ENCODE data around the gene AIFM3.

Gene AIFM3

DNA sequence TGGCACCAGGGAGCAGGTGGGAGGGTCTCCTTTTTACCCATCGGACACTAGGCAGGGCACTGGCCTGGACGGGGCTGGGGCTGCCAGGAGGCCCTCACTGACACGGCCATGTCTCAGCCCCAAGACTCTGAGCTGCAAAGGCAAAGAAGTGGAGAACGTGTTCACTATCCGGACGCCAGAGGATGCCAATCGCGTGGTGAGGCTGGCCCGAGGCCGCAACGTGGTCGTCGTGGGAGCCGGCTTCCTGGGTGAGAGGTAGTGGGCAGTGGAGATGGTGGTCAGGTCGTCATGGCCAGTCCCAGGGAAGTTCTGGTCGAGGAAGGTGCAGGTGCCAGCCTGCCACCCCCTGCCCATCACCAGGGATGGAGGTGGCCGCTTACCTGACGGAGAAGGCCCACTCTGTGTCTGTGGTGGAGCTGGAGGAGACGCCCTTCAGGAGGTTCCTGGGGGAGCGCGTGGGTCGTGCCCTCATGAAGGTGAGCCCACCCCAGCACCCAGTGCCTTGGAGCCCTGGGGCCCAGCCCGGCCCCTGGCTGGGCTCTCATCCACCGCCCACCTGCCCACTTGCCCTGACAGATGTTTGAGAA lies 9.3 kb downstream of the AIFM3 start:
- DNase-seq, result no peak

DNA sequence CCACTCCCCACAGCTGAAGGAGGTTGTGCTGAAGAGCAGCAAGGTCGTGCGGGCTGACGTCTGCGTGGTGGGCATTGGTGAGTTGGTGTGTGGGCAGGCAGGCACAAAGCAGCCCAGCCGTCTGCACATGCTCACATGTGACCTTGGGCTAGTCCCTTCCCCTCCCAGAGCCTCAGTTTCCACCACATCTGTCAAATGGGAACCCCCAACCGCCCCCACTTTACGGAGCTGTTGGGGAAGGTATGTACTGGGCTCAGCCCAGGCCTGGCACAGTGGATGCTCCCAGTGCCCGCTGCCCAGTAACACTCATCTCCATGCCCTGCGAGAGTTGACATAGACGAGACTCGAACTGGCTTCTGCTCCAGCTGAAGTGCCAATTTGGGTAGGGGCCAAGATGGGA lies 10.0 kb downstream of the AIFM3 start:
- no peak for DNase-seq

DNA sequence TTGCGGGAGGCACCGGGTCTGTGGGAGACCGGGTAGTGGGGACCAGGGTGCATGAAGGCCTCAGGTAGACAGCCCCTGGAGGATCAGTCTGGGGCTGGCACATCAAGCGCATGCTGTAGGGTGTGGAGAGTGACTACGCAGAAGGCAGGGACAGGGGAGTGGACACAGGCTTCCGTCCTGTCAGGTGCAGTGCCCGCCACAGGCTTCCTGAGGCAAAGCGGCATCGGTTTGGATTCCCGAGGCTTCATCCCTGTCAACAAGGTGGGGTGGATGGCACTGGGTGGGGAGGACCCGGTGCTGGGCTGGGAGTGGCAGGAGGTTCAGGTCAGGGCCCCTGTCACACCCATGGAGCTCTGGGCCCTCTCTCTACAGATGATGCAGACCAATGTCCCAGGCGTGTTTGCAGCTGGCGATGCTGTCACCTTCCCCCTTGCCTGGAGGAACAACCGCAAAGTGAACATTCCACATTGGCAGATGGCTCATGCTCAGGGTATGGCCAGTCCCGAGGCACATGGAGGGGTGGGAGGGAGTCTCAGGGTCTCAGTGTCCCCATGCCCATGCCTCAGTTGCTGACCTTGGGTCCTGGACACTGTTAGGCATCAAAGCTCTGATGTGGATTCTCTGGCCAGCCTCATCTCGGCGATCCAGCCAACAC lies 10.6 kb downstream of the AIFM3 start:
- DNase-seq, result no peak

DNA sequence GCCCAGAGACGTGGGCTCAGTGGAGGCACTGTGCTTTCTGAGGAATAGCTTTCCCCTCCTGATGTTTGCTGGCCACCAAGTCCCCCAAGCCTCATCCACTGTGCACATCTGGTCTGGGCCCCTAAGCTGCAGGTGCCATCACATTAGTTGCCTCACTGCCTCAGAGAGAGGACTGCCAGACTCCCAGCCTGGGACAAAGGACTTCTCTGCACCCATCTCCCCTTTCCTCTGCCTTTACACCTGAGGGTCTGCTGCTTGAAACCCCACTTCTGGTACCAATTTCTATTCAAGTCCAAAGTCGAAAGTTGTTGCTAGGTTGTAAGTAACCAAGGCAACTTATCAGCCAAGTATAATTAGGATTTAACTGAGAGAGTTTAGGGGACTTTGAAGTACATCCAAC lies 11.4 kb downstream of the AIFM3 start:
- no peak for DNase-seq

DNA sequence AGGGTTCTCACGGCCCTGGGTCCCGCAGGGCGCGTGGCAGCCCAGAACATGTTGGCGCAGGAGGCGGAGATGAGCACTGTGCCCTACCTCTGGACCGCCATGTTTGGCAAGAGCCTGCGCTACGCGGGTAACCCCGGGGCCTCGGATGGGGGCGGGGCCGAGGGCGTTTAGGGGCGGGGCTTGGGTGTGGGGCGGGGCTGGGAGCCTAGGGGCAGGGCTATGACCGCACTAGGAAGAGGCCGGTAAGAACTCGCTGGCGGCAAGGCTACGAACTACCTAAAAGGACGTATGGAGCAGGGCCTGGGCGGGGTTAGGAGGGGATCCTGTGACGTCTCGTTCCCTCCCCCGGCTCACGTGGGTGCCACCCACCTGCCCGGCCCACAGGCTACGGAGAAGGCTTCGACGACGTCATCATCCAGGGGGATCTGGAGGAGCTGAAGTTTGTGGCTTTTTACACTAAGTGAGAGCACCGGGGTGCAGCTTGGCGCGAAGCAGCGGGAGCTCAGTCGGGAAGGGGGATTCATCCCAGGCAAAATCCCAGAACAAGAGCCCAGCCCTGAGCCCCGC lies 12.3 kb downstream of the AIFM3 start:
- no peak for DNase-seq

DNA sequence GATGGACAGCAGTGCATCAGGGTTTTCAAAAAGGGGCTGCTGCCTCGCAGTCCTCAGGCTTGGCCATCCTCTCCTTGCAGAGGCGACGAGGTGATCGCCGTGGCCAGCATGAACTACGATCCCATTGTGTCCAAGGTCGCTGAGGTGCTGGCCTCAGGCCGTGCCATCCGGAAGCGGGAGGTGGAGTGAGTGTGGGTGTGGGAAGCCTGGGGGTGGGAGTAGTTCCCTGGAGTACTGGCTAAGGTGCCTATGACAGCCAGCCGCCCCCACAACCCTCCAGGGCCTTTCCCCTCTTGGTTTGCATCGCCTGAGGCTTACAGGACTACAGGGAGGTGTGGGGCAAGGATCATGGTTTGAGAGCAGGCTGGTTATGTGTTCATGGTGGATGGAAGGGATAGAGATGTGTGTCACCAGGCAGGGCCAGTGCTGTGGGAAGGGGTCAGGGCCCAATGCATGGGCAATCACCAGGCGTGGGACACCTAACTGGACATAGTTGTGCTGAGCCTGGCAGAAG lies 12.9 kb downstream of the AIFM3 start:
- no peak for DNase-seq

DNA sequence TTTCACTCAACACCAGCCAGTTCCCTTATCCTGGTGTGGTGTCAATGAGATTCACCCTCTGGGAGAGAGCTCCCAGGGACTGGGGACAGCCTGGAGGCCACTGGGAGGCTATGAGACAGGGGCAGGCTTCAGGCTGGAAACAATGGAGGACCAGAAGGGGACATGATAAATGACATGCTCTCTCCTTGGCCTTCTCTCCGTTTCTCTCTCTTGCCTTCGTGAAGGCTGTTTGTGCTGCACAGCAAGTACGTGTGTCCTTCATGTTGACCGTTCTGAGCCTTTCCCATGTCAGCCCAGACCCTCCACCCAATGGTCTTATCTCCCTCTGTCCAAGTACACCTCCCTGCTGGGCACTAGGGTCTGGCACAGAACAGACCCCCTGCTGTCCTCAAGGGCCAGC lies 13.5 kb downstream of the AIFM3 start:
- no peak for DNase-seq

DNA sequence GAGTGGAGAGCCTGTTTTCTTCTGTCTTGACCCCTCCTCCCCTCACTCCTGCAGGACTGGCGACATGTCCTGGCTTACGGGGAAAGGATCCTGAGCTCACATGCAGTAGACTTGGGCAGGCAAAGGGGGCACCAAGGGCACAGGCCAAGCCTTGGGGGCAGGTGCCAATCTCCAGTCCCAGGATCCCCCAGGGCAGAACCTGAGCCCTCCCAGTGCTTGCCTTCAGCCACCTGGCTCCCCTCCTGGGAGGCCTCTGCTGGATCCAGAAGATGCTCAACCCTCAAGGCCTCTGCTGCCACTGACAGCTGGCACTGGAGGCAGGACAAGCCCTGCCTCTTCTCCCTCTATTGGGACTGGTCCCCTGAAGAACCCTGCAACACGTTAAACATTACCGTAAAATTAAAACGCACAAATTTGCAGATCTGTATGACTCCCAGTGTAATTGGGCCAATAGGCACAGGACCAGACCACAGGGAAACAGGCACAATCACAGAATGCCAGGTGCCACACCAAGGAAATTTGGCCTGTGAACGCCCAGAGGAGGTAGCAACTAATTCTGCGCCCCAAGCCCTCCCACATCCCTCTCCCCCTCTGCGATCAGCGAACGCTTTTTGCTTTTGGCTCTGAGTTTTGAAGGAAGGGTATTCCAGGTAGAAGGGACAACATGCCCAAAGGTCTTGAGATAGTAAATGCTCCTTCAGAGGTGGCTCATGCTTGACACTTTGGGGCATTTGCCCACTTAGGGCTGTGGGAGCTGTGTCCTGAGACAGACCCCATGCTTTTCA lies 14.1 kb downstream of the AIFM3 start:
- no peak for DNase-seq

DNA sequence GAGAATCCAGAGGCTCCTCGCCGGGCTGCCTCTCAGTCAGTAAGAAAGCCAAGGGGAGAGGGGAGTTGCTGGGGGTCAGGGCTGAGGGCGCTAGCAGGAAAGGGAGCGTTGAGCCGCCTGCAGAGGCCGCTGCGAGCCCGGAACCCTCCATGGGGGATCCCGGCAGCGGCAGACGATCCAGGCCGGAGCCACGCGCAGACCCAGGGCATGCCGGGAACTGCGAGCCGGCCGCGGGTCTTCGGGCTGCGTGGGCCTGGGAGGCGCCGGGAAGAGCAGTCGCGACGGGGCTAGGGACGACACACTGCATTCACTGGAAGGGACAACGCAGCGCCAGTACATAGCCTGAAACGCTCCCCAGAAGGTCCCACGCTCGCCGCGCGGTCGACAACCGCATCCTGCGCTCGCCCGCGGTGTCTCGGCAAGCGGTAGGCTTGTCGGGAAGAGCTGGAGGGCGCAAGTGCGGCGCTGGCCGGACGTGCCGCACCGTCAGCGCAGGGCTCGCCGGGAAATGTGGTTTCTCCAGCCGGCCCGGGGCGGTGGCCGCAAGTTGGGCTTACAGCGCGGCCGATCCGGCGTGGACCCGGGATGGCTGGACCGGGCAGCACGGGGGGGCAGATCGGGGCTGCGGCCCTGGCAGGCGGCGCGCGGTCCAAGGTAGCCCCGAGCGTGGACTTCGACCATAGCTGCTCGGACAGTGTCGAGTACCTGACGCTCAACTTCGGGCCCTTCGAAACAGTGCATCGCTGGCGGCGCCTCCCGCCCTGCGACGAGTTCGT lies 14.9 kb downstream of the AIFM3 start, which contains the start of gene LZTR1:
LZTR1 (plus strand) TSS at position 511 of the 776 bp plus-strand sequence; CDS start at position 586, 75 bp downstream.
- peak; percentile 82 for DNase-seq

DNA sequence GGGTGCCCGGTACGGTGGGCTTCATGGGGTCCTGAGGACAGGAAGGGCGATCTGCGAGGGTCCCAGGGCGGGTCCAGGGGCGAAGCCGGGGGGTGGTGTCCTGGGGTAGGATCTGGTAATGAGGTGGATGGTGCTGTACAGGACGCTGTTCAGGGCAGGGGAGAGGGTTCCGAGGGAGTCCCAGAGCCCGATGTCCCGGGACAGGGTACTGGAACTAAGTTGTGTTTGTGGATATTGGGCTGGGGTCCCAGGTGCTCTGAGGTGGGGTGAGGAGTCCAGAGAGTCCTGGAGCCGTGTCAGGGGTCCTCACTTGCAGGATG lies 15.5 kb downstream of the AIFM3 start:
- no peak for DNase-seq

DNA sequence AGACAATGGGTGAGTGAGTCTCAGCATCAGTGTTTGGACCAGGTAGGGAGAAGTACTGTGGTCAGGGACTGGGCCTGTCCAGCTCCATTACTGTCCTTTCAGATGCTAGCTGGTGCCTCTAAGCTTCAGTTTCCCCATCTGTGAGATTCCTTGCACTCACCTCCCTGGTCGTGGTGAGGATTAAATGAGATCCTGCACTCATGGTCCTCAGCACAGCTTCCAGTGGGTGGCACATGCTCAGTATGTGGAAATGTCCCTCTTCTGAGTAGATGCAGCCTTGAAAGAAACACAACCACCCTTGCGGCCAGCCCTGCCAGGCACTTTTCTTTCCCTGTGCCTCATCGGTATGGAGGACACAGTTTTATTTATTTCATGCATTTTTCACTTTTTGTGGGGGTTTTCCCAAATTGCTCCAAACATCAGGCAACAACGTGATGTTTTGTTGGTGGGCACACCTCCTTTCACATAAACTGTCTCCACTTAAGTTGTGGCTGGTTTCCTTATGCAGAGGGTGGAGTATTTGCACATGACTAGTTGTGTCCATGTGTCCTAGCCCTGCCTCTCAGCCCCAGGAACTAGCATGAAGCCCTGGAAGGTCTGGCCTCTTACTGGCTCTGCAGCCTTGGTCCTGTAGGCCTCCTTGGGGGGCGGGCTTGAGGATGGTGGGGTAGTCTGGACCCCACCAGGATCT lies 16.2 kb downstream of the AIFM3 start:
- no peak for DNase-seq

DNA sequence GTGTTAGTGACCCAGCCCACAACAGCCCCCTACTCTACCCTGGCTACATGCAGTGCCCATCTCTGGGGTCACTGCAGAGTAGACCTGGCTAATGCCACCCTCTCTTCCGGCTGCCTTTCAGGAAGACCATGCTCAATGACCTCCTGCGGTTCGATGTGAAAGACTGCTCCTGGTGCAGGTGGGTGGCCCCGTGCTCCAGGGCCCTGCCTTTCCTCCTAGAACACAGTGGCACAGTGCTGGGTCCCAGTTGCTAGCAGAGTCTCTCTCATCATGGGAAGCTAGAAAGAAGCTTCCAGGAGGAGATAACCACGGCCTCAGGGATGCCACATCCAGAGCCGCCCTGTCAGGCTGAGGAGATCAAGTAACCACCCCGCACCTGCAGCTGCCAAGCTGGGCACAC lies 18.7 kb downstream of the AIFM3 start:
- no peak for DNase-seq

DNA sequence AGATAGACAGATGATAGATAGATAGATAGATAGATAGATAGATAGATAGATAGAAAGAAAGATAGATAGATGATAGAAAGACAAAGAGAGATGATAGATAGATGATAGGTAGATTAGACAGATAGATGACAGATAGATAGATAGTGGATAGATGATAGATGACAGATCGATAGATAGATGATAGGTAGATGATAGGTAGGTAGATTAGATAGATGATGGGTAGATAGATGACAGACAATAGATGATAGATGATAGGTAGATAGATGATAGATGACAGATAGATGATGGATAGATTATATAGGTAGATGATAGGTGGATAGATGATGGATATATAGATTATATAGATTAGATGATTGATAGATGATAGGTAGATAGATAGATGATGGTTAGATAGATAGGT lies 19.3 kb downstream of the AIFM3 start:
- DNase-seq, result no peak

DNA sequence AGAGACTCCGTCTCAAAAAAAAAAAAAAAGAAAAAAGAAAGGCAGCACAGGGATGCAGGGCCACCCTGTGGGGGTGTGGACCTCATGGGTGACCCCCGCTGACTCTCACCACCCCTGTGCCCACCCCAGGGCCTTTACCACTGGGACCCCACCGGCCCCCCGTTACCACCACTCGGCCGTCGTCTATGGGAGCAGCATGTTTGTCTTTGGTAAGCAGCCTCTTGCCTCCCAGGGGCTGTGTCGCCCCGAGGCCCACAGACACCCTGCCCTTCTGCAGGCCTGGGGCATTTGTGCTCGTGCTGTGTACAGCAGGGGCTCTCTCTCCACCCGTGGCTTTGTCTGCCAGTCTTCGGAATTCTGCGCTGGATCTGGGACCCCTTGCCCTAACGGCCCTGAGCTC lies 20.3 kb downstream of the AIFM3 start:
- DNase-seq, result no peak

DNA sequence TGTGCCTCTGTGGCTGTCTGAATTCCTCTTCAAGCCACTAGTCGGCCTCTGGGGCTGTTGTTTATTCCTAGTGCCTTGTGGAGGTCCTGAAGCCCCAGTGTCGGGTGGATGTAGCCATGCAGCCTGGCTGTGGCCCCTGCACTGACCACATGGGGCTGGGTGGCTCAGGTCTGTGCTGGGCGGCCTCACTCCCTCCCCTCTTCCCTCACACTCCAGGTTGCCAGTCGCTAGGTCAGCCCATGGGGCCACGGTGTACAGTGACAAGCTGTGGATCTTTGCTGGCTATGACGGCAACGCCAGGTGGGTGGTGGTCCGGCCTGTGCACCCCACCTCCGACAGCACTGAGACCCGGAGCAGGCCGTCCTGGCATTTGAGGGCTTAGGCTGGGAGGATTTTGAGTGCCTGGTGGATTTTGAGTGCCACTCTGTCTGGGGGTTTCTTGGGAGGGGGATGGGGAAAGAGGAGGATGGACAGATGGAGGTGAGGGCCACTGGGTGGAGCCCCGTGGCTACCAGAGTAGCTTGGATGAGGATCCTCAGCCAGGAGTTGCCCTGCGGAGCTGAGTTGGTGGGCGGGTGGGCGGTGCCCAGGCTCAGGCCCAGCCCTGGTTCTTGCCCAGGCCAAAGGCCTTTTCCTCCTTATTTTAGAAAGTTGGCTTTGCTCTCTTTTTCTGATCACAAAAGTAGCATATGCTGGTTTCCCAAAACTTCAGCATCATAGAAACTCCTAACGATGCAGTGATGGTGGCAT lies 21.7 kb downstream of the AIFM3 start:
- DNase-seq, result no peak

DNA sequence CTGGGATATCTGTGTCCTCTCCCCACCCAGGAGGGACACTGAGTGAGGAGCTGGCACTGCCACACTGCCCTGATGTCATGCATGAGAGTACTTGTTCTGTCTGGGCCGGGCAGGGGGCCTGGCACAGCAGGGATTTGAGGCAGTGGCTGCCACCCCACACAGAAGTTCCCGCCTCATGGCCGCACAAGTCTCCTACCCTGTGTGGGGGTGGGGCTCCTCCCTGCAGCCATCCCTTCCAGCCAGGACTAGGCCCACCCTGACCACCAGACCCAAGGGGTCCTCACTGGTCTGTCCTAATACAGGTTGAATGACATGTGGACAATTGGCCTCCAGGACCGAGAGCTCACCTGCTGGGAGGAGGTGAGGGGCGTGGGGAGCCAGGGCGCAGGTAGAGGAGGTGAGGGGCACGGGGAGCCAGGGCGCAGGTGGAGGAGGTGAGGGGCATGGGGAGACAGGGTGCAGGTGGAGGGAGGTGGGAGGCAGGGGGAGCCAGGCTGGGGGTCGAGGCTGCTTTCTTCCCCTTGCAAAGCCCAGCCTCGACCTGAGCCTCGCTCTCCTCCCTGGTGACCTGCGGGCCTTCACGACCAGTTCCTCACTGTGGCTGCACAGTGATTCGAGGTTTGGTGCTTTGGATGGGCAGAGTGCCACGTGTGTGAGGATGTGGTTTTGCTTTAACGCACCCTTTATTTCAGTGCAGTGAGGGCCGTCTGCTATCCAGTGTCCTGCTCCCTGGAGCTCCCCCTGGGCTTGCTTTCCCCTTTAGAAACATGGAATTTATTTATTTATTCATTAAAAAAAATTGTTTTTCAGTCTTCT lies 22.5 kb downstream of the AIFM3 start:
- no peak for DNase-seq

DNA sequence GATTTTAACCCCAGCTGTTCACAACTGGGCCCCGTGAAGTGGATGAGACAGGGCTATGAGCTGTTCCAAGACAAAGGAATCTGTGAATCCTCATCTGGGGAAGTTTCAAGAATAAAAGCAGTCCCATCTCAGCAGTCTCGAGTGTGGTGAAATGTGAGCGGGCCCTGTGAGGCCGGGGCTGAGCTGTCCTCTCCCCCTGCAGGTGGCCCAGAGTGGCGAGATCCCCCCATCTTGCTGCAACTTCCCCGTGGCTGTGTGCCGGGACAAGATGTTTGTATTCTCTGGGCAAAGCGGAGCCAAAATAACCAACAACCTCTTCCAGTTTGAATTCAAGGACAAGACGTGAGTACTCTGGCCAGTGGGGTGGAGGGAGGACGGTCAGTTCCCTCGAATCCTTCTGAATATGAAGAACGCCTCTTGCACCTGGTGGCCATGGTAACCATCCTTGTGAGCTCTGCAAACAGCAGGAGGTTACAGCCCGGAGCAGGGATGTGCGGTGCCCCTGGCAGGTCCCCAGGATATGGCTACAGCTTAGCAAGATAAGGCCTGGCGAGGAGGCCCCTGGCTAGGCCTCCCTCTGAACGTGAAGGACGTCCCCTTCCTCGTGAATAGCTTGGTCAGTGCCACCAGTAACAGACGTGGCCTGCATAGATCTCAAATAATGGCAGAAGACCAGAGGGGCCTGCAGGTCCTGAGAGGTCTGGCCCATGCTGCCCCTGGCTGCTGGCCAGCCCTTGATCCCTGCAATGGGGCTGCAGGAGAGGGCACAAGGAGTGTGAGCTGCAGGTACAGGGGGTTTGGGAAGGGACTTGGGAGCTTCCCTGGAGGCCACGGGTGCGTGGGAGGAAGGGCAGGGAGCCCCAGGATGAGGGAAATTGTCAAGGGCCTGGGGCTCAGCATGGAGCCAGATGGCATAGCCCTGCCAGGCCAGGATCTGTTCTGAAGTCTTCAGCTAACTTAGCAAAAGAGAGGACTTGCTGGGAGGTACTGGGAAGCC lies 23.4 kb downstream of the AIFM3 start:
- no peak for DNase-seq

DNA sequence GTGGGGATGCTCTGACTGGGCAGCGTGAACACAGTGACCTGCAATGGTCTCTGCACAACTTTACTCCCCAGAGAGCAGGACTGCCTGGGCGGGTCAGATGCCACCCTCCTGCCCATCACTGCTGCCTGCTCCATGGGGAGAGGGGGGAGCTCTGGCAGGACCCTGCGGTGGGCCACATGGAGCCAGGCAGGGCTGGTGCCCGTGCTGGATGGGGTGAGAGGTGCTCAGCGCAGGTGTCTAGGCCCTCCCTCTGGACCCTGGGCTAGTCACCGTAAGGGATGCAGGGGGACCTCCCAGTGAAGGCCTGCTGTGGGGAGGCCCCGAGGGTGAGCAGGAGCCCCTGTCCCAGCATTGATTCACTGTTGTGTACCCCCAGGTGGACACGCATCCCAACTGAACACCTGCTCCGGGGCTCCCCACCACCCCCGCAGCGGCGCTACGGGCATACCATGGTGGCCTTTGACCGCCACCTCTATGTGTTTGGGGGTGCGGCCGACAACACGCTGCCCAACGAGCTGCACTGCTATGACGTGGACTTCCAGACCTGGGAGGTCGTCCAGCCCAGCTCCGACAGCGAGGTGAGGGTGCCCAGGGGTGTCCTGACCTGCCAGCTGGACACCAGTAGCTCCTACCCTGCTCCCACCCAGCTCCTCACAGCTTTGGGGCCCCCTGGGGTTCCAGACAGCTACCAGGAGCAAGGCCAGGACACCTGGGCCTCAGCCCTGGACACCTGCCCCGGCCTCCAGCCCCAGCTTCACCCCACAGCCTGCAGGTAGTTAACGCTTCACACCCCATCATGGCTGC lies 24.4 kb downstream of the AIFM3 start:
- no peak for DNase-seq

DNA sequence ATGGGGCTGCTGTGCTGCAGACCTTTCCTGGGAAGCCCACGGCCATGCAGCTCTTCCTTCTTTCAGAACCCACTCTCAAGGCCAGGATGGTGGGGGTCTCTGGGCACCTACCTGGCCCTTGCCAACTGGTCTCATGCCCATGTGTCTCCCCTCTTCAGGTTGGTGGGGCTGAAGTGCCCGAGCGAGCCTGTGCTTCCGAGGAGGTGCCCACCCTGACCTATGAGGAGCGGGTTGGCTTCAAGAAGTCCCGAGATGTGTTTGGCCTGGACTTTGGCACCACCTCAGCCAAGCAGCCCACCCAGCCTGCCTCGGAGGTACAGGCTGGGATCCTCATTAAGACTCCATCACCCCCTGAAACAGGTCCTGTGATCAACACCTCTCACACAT lies 25.0 kb downstream of the AIFM3 start:
- no peak for DNase-seq
